ENCODE results near the gene DNAJC5.

DNA sequence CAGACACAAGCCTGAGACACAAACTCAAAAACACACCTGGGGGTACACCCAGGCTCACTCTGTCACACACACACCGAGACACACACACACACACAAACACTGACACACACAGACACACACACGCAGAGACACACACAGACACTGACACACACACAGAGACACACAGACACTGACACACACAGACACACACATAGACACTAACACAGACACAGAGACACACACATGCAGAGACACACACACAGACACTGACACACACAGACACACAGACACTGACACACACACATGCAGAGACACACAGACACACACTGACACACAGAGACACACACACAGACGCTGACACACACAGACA, 48.1 kb upstream of the DNAJC5 start:
- TF ChIP-seq POLR2A (IDR thresholded peaks at IDR 0.05; ENCODE audit: low read length) (no peak), GATA1 (IDR thresholded peaks at IDR 0.05; ENCODE audit: low read depth, low read length) (no peak)
